NCI-H2227 (cell line): ENCODE data around the gene AGO3.
"Not testable (repeated sequence)": the region's sequence is repeated elsewhere in the genome, so short reads cannot be mapped to it uniquely, and the experiment has no call there.

Source experiments
- DNase-seq: peaks from one replicate; lab custom pipeline; 2025; ENCODE audit not compliant: unreplicated experiment; lab: John Stamatoyannopoulos, UW

AGO3 gene

GRCh38 chr1:35930593-35931445 lies at the start of gene AGO3:
TSS of gene AGO3 (plus strand) at chr1:35931105. CDS start at chr1:35931427, 322 bp downstream.
- DNase-seq = peak; percentile 91

DNA sequence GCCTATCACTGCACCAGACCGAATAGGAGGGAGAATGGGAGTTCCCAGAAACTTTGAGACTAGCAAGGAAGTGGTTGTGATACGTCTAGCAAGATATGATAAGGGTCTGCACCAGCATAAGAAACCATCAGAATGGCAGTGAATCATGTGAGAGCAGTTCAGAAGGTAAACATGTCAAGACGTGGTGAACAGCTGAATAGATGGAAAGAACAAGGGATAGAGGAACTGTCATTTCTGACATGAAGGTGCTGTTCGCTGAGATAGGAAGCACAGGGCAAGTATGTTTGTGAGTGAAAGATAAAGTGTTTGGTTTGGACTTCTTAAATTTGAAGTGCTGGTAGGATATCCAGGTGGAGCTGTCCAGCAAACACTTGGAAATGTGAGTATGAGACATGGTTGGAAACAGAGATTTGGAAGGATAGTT lies 49.0 kb upstream of the AGO3 start:
- DNase-seq = no peak

DNA sequence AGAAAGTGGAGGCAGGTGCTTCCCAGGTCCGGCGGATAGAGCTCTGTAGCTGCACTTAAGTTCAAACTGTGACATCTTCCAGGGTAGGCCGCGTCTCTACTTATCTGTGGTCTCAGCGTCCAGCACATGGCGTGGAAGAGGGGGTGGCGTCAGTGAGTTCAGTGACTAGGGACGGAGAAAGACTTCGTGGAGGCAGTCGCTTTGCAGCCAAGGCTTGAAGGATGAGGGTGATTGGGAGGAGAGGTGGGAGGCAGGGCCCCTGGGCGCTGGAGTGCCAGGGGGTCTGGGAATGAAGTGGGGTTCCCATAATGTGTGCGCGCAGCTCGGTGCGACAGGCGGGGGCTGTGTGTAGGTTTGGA lies 48.3 kb upstream of the AGO3 start:
- DNase-seq = no peak

DNA sequence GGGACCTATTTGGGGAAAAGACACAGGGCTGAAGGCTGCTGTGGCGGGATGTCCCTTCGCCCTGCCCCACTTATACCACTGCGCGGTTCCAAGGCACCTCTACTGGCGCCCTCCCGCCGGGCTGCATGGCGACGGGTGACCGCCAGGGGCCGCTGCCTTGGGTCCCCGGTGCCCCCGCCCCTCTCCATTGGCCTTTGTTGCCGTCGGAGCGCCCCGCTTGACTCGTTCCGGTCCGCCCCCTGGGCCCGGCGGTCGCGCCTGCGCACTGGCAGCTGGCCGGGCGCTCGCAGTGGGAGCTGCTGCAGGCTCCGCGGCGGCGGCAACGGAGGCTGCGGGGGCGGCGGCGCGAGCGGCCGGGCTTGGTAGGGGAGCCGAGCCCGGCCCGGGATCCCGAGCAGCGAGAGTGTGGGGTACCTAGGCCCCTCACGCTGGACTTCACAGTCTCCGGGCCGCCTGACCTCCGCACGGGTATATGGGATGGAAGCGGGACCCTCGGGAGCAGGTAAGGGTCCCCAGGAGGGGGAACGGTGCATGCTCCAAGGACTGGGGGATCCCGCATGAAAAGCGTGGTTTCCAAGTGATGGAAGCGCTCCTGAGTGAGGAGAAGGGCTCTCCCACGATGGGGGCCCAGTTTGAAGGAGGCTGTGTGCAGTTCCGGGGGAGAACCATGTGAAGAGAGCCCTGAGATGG lies 47.8 kb upstream of the AGO3 start, which contains the start of gene AGO1:
TSS of gene AGO1 (plus strand) at position 265 of the 690 bp plus-strand sequence. CDS start at position 478, 213 bp downstream.
- peak; percentile 95 for DNase-seq

- peak; percentile 89 for DNase-seq
These were observed 47.2 kb upstream of the AGO3 start for GRCh38 chr1:35883635-35884101.

GRCh38 chr1:35884934-35885333 lies 46.0 kb upstream of the AGO3 start:
- no peak for DNase-seq

- DNase-seq = peak; percentile 71
These were observed 44.8 kb upstream of the AGO3 start for GRCh38 chr1:35885961-35886558.

- DNase-seq = peak; percentile 35
These were observed 44.1 kb upstream of the AGO3 start for GRCh38 chr1:35886577-35887431.

GRCh38 chr1:35887508-35887907 lies 43.4 kb upstream of the AGO3 start:
- DNase-seq = no peak

DNA sequence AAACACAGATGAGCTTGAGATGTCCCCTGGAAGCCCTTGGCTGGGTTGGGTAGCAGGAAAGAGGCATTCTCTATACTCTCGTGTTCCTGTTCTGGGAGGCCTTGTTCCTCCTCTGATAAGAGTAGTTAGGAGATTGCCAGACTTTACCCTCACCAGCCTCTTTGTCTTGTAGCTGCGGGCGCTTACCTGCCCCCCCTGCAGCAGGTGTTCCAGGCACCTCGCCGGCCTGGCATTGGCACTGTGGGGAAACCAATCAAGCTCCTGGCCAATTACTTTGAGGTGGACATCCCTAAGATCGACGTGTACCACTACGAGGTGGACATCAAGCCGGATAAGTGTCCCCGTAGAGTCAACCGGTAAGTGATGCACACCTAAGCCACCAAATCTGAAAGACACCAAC lies 42.6 kb upstream of the AGO3 start:
- no peak for DNase-seq

DNA sequence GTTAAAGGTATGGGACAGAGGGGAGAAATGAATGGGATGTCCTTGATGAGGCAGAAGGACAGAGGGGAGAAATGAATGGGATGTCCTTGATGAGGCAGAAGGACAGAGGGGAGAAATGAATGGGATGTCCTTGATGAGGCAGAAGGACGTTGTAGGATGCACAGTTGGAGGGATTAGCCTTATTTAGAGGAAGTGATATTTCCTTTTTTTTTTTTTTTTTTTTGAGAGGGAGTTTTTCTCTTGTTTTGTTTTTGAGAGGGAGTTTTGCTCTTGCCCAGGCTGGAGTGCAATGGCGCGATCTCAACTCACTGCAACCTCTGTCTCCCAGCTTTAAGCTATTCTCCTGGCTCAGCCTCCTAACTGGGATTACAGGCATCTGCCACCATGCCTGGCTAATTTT lies 41.9 kb upstream of the AGO3 start:
- not testable (repeated sequence) for DNase-seq

DNA sequence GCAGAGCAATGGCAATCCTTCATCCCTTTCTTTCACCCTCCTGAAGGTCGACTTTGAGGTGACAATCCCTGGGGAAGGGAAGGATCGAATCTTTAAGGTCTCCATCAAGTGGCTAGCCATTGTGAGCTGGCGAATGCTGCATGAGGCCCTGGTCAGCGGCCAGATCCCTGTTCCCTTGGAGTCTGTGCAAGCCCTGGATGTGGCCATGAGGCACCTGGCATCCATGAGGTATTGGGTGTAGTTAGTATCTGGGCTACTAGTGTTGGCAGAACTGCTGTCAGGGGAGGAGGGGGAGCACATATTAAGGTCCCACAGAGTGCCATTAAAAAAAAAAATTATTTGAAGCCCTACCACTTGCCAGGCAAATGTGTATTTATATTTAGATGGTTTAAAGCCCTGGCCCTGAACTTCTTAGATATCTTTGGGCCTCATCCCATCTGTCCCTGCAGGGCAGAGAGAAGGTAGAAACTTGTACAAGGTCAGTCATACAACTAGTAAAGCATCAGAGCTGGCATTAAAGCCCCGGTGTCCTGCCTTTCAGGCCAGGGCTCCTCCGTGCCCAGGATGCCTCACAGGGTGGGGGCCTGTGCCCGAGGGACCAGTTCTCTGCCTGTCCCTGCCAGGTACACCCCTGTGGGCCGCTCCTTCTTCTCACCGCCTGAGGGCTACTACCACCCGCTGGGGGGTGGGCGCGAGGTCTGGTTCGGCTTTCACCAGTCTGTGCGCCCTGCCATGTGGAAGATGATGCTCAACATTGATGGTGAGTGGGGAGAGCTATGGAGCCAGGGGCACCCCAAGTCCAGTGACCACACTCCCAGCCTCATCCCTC lies 37.6 kb upstream of the AGO3 start:
- no peak for DNase-seq

DNA sequence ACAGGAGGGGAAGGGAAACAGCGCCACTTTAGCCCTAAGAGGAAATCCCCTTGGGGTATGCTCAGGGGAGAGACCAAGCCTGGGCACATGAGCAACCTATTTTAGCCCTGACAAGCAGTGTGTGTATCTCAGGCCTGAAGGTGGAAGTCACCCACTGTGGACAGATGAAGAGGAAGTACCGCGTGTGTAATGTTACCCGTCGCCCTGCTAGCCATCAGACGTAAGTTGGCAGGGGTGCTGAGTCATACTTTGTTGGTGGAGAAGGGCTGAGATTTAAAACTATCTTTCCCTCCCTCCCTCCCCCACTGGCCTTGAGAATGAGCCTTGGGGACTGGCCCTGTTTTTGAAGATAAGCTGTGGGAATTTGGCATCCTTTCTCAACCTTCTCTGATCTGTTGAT lies 36.7 kb upstream of the AGO3 start:
- no peak for DNase-seq

DNA sequence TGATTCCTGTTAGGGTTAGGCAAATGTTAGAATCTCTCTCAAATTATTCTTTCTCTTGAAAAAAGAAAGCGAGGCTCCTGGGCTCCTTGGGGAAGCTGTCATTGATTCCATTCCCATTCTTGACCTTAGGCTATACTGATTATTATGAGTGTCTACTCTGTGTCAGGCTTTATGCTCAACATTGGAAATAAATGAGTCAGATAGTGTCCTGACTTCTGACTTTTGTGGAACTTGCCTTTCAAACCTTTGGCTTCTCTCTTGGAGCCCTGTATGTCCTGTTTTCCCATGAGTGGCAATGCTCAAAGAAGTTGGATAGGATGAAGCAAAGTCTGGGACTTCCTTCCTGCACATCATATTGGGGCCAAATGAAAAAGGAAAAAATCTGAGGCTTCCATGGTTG lies 36.2 kb upstream of the AGO3 start:
- DNase-seq = no peak

DNA sequence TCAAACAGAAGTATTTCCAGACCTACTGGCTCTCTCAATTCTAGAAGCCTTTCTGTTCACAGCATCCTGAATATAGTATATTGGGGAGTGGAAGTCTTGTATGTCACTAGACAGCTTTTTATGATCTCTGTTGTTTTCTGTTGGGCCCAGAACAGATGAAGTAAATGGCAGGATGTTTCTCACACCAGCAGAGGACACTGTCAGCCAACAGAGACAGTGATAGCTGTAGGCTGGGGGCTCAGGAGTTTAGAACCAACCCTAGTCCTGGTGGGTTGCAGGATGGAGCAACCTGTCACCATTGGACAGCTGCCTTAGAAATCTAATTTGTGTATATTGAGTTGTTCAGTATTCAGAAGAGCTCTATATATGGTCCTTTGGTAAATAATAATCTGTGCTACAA lies 31.0 kb upstream of the AGO3 start:
- no peak for DNase-seq

GRCh38 chr1:35901235-35901634 lies 29.7 kb upstream of the AGO3 start:
- DNase-seq = no peak

DNA sequence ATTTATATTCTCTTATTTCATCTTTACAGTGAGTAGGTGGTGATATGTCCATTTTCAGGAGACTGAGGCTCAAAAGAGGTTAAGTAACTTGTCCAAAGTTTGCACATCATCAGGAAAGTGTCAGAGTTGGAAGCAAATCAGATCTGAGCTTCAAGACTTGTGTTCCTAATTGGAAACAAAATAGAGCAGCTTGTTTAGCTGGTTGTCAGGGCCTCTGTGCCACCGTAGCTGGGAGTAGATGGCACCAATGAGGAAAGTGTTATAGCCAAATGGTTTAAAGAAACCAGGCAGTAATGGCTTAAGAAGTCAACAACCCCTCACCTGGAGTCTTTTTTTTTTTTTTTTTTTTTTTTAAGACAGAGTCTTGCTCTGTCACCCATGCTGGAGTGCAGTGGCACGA lies 28.2 kb upstream of the AGO3 start:
- DNase-seq = no peak

DNA sequence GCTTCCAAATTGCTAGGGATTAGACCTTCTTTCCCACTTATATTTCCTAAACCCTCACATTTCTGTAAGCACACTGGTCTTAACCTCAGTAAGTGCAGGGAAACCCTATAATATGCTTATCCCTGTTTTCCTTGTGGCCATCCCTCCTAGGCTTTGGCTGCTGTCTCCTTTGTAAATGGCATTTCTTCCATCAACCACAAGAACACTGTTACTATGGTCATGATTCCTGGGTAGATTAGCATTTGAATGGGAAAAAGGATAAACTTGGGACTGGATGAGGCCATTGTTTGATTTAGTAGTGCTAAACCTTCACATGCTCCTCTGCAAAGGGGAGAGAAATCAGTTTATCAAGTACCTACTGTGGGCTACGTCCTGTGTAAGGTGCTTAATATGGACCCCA lies 16.2 kb upstream of the AGO3 start:
- no peak for DNase-seq

DNA sequence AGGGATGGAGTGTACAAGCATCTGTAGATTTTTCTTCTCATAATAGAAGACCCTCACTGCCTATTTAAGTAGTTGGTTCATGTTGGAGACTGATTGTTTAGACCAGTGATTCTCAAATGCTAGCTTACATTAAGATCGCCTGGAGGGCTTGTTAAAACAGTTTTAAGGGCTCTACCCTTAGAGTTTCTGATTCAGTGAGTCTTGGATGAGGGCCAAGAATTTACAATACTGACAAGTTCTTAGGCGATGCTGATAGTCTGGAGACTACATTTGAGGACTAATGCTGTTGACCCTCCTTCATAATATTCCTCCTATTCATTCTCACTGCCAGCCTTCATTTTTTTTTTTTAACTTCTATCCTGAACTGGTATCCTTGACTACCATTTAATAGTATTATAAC lies 15.2 kb upstream of the AGO3 start:
- peak; percentile 46 for DNase-seq

DNA sequence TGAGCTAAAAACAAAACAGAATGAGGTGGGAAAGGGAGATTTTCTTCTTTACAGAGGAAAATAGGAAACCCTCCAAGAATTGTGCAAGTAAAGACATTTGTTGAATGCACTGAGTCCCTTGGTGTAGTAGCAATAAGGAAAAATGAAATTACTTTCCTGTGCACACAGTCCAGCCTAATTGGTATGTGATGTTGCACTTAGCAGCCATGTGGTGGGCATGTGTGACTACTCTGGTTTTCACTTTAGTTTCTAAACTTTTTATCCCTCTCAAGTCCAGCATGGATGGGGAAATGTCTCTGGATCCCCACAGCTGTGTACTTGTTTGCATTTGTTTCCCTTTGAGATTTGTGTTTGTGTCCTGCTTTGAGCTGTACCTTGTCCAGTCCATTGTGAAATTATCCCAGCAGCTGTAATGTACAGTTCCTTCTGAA lies 7.1 kb upstream of the AGO3 start:
- no peak for DNase-seq
